CD4-positive, alpha-beta T cell treated with Interleukin-12 subunit alpha and Interleukin-12 subunit beta, for 1 hour (primary cell): ENCODE measurements around the gene MAGEA10.
"Not testable (repeated sequence)": the region's sequence is repeated elsewhere in the genome, so short reads cannot be mapped to it uniquely, and the experiment has no call there.

ENCODE experiments used
- DNase-seq: peaks from one replicate; pipeline ENCODE4 v3.0.0-alpha.2; 2020

MAGEA10 gene

GRCh38 chrX:152138388-152138784 lies at the start of gene MAGEA10:
Gene MAGEA10, minus strand, starts transcription at chrX:152138577. Its CDS starts 2,957 bp downstream, at chrX:152135620.
- DNase-seq, result no peak

GRCh38 chrX:152177497-152178269 lies 39.3 kb upstream of the MAGEA10 start:
- DNase-seq, result no peak

- DNase-seq, result no peak
Observed at GRCh38 chrX:152177052-152177451, 38.7 kb upstream of the MAGEA10 start.

GRCh38 chrX:152175892-152176291 lies 37.5 kb upstream of the MAGEA10 start:
- not testable (repeated sequence) for DNase-seq

- not testable (repeated sequence) for DNase-seq
Observed at GRCh38 chrX:152173923-152174322, 35.5 kb upstream of the MAGEA10 start.

- no peak for DNase-seq
Observed at GRCh38 chrX:152170621-152171020, 32.2 kb upstream of the MAGEA10 start.

GRCh38 chrX:152165033-152165743 lies 26.8 kb upstream of the MAGEA10 start:
- no peak for DNase-seq

- no peak for DNase-seq
Observed at GRCh38 chrX:152157042-152157441, 18.7 kb upstream of the MAGEA10 start.

GRCh38 chrX:152155766-152156310 lies 17.5 kb upstream of the MAGEA10 start:
- DNase-seq, result no peak

- DNase-seq, result no peak
Observed at GRCh38 chrX:152154050-152154449, 15.7 kb upstream of the MAGEA10 start.

GRCh38 chrX:152151256-152151655 lies 12.9 kb upstream of the MAGEA10 start:
- DNase-seq, result no peak

GRCh38 chrX:152149648-152150047 lies 11.3 kb upstream of the MAGEA10 start:
- DNase-seq, result no peak

GRCh38 chrX:152139589-152139988 lies 1.2 kb upstream of the MAGEA10 start:
- no peak for DNase-seq

GRCh38 chrX:152137771-152138387 lies 498 bp downstream of the MAGEA10 start:
- DNase-seq, result no peak

- no peak for DNase-seq
Observed at GRCh38 chrX:152136312-152136711, 2.1 kb downstream of the MAGEA10 start.

- DNase-seq, result no peak
Observed at GRCh38 chrX:152131525-152131924, 6.9 kb downstream of the MAGEA10 start.

- DNase-seq, result not testable (repeated sequence)
Observed at GRCh38 chrX:152129069-152129844, 9.1 kb downstream of the MAGEA10 start.

GRCh38 chrX:152117305-152117704 lies 21.1 kb downstream of the MAGEA10 start:
- DNase-seq, result no peak

- DNase-seq, result no peak
Observed at GRCh38 chrX:152108527-152108926, 29.9 kb downstream of the MAGEA10 start.

GRCh38 chrX:152103866-152104265 lies 34.5 kb downstream of the MAGEA10 start:
- no peak for DNase-seq

GRCh38 chrX:152086141-152086540 lies 52.2 kb downstream of the MAGEA10 start:
- DNase-seq, result no peak
